SU-DHL-6 (cell line): ENCODE data around the gene STK32B.

ENCODE experiments used
- H2AFZ ChIP-seq: fragments of 200-600 bp; sonication (generic); 2 replicates; pipeline ENCODE4 v1.6.1; 2014; ENCODE audit warnings: low read depth, mild to moderate bottlenecking, moderate library complexity, mixed read lengths, antibody characterized with exemption, low read length; ENCODE audit not compliant: severe bottlenecking
- H3F3A ChIP-seq: fragments of 200-600 bp; shearing (Covaris generic); 2 replicates; pipeline ENCODE4 v1.6.0; 2016; ENCODE audit warnings: antibody characterized with exemption, mild to moderate bottlenecking; ENCODE audit not compliant: insufficient read depth
- H3K27ac ChIP-seq: fragments of 200-600 bp; sonication (generic); 2 replicates; pipeline ENCODE4 v1.5.1; 2016; ENCODE audit warnings: low read depth, mild to moderate bottlenecking, low read length, moderate library complexity, mixed read lengths
- H3K27me3 ChIP-seq: fragments of 200-600 bp; sonication (generic), shearing (Covaris generic); 2 replicates; pipeline ENCODE4 v1.6.0; 2014; ENCODE audit warnings: mild to moderate bottlenecking, low read length
- H3K36me3 ChIP-seq: fragments of 200-600 bp; sonication (generic); 2 replicates; pipeline ENCODE4 v1.6.1; 2014; ENCODE audit warnings: mild to moderate bottlenecking, low read length, mixed read lengths
- H3K4me2 ChIP-seq: fragments of 300-600, 200-600 bp; shearing (Covaris generic), sonication (generic); 2 replicates; pipeline ENCODE4 v1.6.0; 2014; ENCODE audit warnings: low read length, low read depth, mild to moderate bottlenecking; ENCODE audit not compliant: poor library complexity, severe bottlenecking
- H3K4me3 ChIP-seq: fragments of 200-600 bp; sonication (generic); 2 replicates; pipeline ENCODE4 v1.5.1; 2014; ENCODE audit warnings: antibody characterized with exemption, low read length, mild to moderate bottlenecking, mixed read lengths; ENCODE audit not compliant: insufficient read depth, poor library complexity, severe bottlenecking
- H3K79me2 ChIP-seq: fragments of 200-600 bp; sonication (generic); 2 replicates; pipeline ENCODE4 v1.6.1; 2014; ENCODE audit warnings: mild to moderate bottlenecking, low read length, moderate library complexity; ENCODE audit not compliant: insufficient read depth
- H3K9ac ChIP-seq: fragments of 200-600 bp; sonication (generic); 2 replicates; pipeline ENCODE4 v1.7.0; 2014; ENCODE audit warnings: mild to moderate bottlenecking, low read length
- H3K9me2 ChIP-seq: fragments of 200-600 bp; sonication (generic); replicated peaks from 2 replicates; pipeline ENCODE4 v1.6.1; 2014; ENCODE audit warnings: low read length; ENCODE audit not compliant: insufficient read depth
- H3K9me3 ChIP-seq: fragments of 200-600 bp; sonication (generic); 2 replicates; pipeline ENCODE4 v1.6.1; 2014; ENCODE audit warnings: low read length, mixed read lengths; ENCODE audit not compliant: insufficient read depth
- H4K20me1 ChIP-seq: fragments of 200-600 bp; sonication (generic); 2 replicates; pipeline ENCODE4 v1.6.1; 2014; ENCODE audit warnings: low read depth, mild to moderate bottlenecking, antibody characterized with exemption, low read length, moderate library complexity, mixed read lengths
- EZH2phosphoT487 ChIP-seq: fragments of 200-600 bp; sonication (generic), shearing (Covaris generic); conservative IDR thresholded peaks from 2 replicates; pipeline ENCODE4 v1.6.1; 2018; ENCODE audit warnings: mild to moderate bottlenecking, antibody characterized with exemption, low read length, moderate library complexity, mixed read lengths
- TF ChIP-seq, protein P1 (sequence below): fragments of 200-600 bp; sonication (generic); IDR thresholded peaks from one replicate; pipeline ENCODE4 v1.5.1; 2017; ENCODE audit warnings: antibody characterized with exemption, mild to moderate bottlenecking, low read length, moderate library complexity; ENCODE audit not compliant: insufficient read depth, poor library complexity, severe bottlenecking

Gene STK32B

DNA sequence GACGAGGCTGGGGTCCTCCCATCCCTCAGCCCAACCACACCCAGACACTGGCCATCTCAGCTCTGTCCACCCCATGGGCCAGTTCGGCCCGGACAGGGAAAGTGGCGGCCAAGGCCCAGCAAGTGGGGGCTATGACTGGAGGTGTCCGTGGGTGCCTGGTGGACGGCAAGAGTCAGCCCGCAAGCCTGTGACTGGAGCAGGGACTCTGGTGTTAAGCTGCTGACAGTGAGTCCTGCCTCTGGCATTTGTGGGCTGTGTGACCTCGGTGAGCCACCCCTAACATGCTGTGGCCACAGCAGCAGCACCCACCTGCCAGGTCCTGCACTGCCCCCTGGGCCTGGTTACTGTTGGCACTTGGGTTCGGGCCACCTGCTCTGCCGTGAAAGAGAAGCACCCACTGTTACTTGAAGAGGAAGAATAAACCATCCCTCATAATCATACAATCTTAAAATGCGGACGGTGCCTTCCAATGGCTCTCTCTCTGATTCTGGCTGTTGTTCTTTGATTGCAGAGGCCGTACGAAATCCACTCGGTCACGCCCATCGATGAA lies 405.1 kb downstream of the STK32B start:
- Histone ChIP-seq H3K9ac (no peak overlapping the region), H3K36me3 (no peaks in the 10 kb centered on the region), H3K9me3 (no peaks in the 10 kb centered on the region), H3K4me2 (no peak overlapping the region), H3K4me3 (no peak overlapping the region), H3F3A (no peaks in the 10 kb centered on the region), H3K27ac (no peak overlapping the region), H3K79me2 (no peaks in the 10 kb centered on the region), H3K9me2 (no peaks in the 10 kb centered on the region), H2AFZ (no peak overlapping the region), H4K20me1 (no peaks in the 10 kb centered on the region), H3K27me3 (no peaks in the 10 kb centered on the region)
- no peak for TF ChIP-seq EZH2phosphoT487
- TF ChIP-seq, protein P1, sequence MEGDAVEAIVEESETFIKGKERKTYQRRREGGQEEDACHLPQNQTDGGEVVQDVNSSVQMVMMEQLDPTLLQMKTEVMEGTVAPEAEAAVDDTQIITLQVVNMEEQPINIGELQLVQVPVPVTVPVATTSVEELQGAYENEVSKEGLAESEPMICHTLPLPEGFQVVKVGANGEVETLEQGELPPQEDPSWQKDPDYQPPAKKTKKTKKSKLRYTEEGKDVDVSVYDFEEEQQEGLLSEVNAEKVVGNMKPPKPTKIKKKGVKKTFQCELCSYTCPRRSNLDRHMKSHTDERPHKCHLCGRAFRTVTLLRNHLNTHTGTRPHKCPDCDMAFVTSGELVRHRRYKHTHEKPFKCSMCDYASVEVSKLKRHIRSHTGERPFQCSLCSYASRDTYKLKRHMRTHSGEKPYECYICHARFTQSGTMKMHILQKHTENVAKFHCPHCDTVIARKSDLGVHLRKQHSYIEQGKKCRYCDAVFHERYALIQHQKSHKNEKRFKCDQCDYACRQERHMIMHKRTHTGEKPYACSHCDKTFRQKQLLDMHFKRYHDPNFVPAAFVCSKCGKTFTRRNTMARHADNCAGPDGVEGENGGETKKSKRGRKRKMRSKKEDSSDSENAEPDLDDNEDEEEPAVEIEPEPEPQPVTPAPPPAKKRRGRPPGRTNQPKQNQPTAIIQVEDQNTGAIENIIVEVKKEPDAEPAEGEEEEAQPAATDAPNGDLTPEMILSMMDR, result no peak

DNA sequence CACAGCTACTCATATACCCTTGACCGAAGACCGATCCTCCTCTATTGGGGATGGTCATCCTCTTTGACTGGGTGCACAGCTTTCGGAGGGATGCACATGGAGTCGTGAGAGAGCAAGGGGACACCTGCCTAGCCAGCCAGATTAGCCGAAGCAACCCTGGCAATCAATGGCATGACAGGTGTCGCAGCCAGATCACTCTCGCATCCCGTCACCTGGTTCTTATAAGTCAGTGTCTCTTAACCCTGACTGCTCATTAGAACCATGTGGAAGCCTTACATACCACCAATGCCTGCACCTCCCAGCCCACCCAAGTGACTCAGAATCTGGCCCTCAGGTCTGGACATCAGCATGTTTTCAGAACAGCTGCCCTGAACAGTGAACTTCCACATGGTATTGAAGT lies 407.4 kb downstream of the STK32B start:
- Histone ChIP-seq H3K79me2 (no peaks in the 10 kb centered on the region), H3K9ac (no peak overlapping the region), H3K9me3 (no peaks in the 10 kb centered on the region), H3K4me3 (no peak overlapping the region), H2AFZ (no peak overlapping the region), H3F3A (no peaks in the 10 kb centered on the region), H3K27me3 (no peaks in the 10 kb centered on the region), H3K27ac (no peak overlapping the region), H3K9me2 (no peaks in the 10 kb centered on the region), H3K36me3 (no peaks in the 10 kb centered on the region), H3K4me2 (no peak overlapping the region), H4K20me1 (no peaks in the 10 kb centered on the region)
- TF ChIP-seq, protein P1, result no peak
- no peak for TF ChIP-seq EZH2phosphoT487

DNA sequence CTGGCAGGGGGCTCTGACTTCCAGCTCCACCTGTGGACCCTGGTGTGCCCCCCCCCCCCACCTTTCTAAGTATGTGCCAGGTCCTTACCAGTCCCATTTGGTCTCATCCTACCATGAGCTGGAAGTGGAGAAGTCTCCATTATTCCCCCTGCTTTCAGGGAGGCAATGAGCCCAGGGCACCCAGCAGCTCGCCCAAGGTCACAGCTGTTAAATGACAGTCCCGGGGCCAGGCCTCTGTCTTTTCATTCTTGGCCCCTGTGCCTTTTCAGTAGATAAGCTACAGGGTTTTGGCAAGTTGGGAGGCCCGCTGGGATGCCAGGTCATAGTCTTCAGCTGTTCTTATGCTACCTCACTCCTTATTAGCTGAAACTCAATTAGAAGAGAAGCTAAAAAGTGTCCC lies 408.0 kb downstream of the STK32B start:
- H3K27me3 ChIP-seq, result no peaks in the 10 kb centered on the region
- no peaks in the 10 kb centered on the region for H3K79me2 ChIP-seq
- H3K4me2 ChIP-seq, result no peak overlapping the region
- no peak overlapping the region for H3K27ac ChIP-seq
- TF ChIP-seq, protein P1, result no peak
- no peak for TF ChIP-seq EZH2phosphoT487
- no peaks in the 10 kb centered on the region for H3F3A ChIP-seq
- no peaks in the 10 kb centered on the region for H3K9me3 ChIP-seq
- H3K9me2 ChIP-seq, result no peaks in the 10 kb centered on the region
- no peak overlapping the region for H2AFZ ChIP-seq
- no peak overlapping the region for H3K4me3 ChIP-seq
- no peak overlapping the region for H3K9ac ChIP-seq
- no peaks in the 10 kb centered on the region for H3K36me3 ChIP-seq
- H4K20me1 ChIP-seq, result no peaks in the 10 kb centered on the region
